Activated B cell treated with CpG ODN at 0.5 μM for 24 hours (primary cell): ENCODE results near the gene CHAF1A. TPM values are rescaled to one million over a fixed set of nuclear protein-coding genes. Genes with fewer than 3 reads are reported as not detected.

Experiments used
- ATAC-seq: fragments of 200-7000 bp; cut with Tn5 transposase; one replicate; pipeline ENCODE4 v1.10.0; 2021; ENCODE audit warnings: low read depth, mild to moderate bottlenecking, moderate library complexity
- CTCF ChIA-PET: fragments of 350-600 bp; sonication (Branson Sonifier 250); formaldehyde crosslinking; loops from one replicate; lab custom pipeline; 2021; ENCODE audit warnings: antibody characterized with exemption; lab: Charles Lee
- POLR2A ChIA-PET: fragments of 350-600 bp; sonication (Branson Sonifier 250); formaldehyde crosslinking; loops from one replicate; lab custom pipeline; 2021; ENCODE audit warnings: antibody characterized with exemption; lab: Charles Lee
- DNase-seq: peaks from one replicate; pipeline ENCODE4 v3.0.0; 2022
- H3K27ac Mint-ChIP-seq: one replicate; pipeline ENCODE4 v1.8.0; 2020; ENCODE audit warnings: mixed read lengths
- H3K27me3 Mint-ChIP-seq: one replicate; pipeline ENCODE4 v1.8.0; 2021; ENCODE audit warnings: mixed read lengths
- H3K36me3 Mint-ChIP-seq: one replicate; pipeline ENCODE4 v1.8.0; 2021; ENCODE audit warnings: low read depth, mixed read lengths
- H3K4me1 Mint-ChIP-seq: one replicate; pipeline ENCODE4 v1.8.0; 2021; ENCODE audit warnings: mixed read lengths
- H3K4me3 Mint-ChIP-seq: one replicate; pipeline ENCODE4 v1.8.0; 2020; ENCODE audit warnings: mild to moderate bottlenecking, mixed read lengths
- H3K9me3 Mint-ChIP-seq: one replicate; pipeline ENCODE4 v1.8.0; 2020; ENCODE audit warnings: mixed read lengths
- intact Hi-C: fragments of 100-400 bp; cut with micrococcal nuclease; formaldehyde crosslinking; loops from one replicate; pipeline ENCODE4 v1.15.1; 2024
- total RNA-seq: library from RNA; stranded (reverse); gene quantifications from 2 replicates; pipeline ENCODE4 v1.2.3, GENCODE V29; 2022
- TF ChIP-seq, protein P1 (sequence below): fragments of 200-600 bp; IDR thresholded peaks from one replicate; pipeline ENCODE4 v1.8.0; 2022; ENCODE audit warnings: antibody characterized with exemption, mild to moderate bottlenecking

CHAF1A gene, protein sequence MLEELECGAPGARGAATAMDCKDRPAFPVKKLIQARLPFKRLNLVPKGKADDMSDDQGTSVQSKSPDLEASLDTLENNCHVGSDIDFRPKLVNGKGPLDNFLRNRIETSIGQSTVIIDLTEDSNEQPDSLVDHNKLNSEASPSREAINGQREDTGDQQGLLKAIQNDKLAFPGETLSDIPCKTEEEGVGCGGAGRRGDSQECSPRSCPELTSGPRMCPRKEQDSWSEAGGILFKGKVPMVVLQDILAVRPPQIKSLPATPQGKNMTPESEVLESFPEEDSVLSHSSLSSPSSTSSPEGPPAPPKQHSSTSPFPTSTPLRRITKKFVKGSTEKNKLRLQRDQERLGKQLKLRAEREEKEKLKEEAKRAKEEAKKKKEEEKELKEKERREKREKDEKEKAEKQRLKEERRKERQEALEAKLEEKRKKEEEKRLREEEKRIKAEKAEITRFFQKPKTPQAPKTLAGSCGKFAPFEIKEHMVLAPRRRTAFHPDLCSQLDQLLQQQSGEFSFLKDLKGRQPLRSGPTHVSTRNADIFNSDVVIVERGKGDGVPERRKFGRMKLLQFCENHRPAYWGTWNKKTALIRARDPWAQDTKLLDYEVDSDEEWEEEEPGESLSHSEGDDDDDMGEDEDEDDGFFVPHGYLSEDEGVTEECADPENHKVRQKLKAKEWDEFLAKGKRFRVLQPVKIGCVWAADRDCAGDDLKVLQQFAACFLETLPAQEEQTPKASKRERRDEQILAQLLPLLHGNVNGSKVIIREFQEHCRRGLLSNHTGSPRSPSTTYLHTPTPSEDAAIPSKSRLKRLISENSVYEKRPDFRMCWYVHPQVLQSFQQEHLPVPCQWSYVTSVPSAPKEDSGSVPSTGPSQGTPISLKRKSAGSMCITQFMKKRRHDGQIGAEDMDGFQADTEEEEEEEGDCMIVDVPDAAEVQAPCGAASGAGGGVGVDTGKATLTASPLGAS
- total RNA-seq = 13.9 and 19.2 TPM in 2 replicates

GRCh38 chr19:4402171-4403004 lies at the start of gene CHAF1A:
TSS of gene CHAF1A (plus strand) at chr19:4402640. CDS start at chr19:4402763, 123 bp downstream.
- H3K4me1 Mint-ChIP-seq = peaks cover 52% of the 10 kb centered on the region

GRCh38 chr19:4352701-4353121 lies 49.7 kb upstream of the CHAF1A start:
- ChIA-PET CTCF (interaction anchor here (0.8 to 2.3 kb wide), 11 partner anchors 9 to 347 kb away, joined by 4 to 22 read pairs (median 6); partner anchors contain the start of genes CHAF1A, MPND, SH3GL1 and STAP2), POLR2A (interaction anchor here (0.7 to 2.0 kb wide), 8 partner anchors 9 to 99 kb away, joined by 3 to 22 read pairs (median 4); partner anchors contain the start of genes MPND and SH3GL1)
- H3K36me3 Mint-ChIP-seq = peaks cover 16% of the 10 kb centered on the region
- TF ChIP-seq, protein P1, sequence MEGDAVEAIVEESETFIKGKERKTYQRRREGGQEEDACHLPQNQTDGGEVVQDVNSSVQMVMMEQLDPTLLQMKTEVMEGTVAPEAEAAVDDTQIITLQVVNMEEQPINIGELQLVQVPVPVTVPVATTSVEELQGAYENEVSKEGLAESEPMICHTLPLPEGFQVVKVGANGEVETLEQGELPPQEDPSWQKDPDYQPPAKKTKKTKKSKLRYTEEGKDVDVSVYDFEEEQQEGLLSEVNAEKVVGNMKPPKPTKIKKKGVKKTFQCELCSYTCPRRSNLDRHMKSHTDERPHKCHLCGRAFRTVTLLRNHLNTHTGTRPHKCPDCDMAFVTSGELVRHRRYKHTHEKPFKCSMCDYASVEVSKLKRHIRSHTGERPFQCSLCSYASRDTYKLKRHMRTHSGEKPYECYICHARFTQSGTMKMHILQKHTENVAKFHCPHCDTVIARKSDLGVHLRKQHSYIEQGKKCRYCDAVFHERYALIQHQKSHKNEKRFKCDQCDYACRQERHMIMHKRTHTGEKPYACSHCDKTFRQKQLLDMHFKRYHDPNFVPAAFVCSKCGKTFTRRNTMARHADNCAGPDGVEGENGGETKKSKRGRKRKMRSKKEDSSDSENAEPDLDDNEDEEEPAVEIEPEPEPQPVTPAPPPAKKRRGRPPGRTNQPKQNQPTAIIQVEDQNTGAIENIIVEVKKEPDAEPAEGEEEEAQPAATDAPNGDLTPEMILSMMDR = peak; percentile 34
- H3K4me1 Mint-ChIP-seq = peaks cover 2% of the 10 kb centered on the region
- ATAC-seq = peak; percentile 92
- no peak overlapping the region for H3K27ac Mint-ChIP-seq
- no peaks in the 10 kb centered on the region for H3K9me3 Mint-ChIP-seq
- intact Hi-C loops = loop anchor here (1.0 kb wide), 3 partner anchors 85 to 173 kb away; no protein-coding TSS in a partner anchor
- DNase-seq = no peak
- H3K4me3 Mint-ChIP-seq = no peak overlapping the region
- no peaks in the 10 kb centered on the region for H3K27me3 Mint-ChIP-seq

More at GRCh38 chr19:4402171-4403004, at the start of gene CHAF1A:
- peak; percentile 96 for DNase-seq
- TF ChIP-seq, protein P1 = no peak
- peaks cover 5% of the 10 kb centered on the region for H3K36me3 Mint-ChIP-seq
- POLR2A ChIA-PET = interaction anchor here (0.6 to 2.9 kb wide), 12 partner anchors 11 to 640 kb away, joined by 3 to 20 read pairs (median 4); partner anchors contain the start of genes HDGFL2, MPND, MRPL54 and YJU2
- intact Hi-C loops = loop anchor here (1.0 to 10.0 kb wide), 10 partner anchors 28 to 895 kb away; partner anchors contain the start of genes APBA3, EEF2, FEM1A and FZR1
- H3K9me3 Mint-ChIP-seq = no peaks in the 10 kb centered on the region
- no peaks in the 10 kb centered on the region for H3K27me3 Mint-ChIP-seq
- peak; percentile 87 for ATAC-seq
- peak within 1 kb of the TSS; percentile 91 for H3K27ac Mint-ChIP-seq
- H3K4me3 Mint-ChIP-seq = peak within 1 kb of the TSS; percentile 87
- CTCF ChIA-PET = interaction anchor here (0.6 to 1.5 kb wide), 7 partner anchors 8 to 142 kb away, joined by 3 to 6 read pairs (median 3); no protein-coding TSS in a partner anchor

DNA sequence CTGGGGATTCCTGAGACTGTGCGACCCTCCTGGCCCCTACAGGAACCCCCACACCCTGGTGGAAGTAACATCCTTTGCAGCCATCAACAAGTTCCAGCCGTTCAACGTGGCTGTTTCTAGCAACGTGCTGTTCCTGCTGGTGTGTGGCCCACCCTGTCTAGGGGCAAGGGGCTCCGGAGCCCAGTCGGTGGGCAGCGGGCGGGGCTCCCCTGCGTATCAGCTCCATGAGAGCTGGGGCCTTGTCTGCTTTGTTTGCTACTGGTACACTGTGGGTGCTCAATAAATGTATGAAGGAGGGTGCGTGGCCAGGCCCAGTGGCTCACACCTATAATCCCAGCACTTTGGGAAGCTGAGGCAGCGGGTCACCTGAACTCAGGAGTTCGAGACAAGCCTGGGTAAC lies 48.2 kb upstream of the CHAF1A start:
- intact Hi-C loops = no loop called here
- ChIA-PET POLR2A (no interaction called here), CTCF (interaction anchor here (1.1 kb wide), 2 partner anchors 39 to 87 kb away, joined by 3 to 4 read pairs; no protein-coding TSS in a partner anchor)
- TF ChIP-seq, protein P1 = no peak
- no peak for DNase-seq
- Mint-ChIP-seq H3K4me3 (no peak overlapping the region), H3K36me3 (peaks cover 16% of the 10 kb centered on the region), H3K4me1 (peaks cover 2% of the 10 kb centered on the region), H3K27me3 (no peaks in the 10 kb centered on the region), H3K9me3 (no peaks in the 10 kb centered on the region), H3K27ac (no peak overlapping the region)
- no peak for ATAC-seq

DNA sequence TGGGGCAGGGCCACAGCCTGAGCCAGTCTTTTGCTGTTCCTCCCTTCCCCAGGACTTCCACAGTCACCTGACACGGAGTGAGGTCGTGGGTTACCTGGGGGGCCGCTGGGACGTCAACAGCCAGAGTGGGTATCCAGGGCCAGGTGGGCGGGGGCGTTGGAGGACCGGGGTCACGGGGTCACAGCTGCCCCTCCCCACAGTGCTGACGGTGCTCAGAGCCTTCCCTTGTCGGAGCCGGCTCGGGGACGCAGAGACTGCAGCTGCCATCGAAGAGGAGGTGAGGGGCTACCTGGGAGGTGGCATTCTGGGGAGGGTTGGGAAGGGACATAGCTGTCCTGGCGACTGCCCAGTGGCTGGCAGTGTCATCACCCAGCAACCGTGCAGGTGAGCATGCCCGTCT lies 47.5 kb upstream of the CHAF1A start:
- POLR2A ChIA-PET = interaction anchor here (0.7 kb wide), 2 partner anchors 25 to 161 kb away, joined by 4 to 6 read pairs; no protein-coding TSS in a partner anchor
- CTCF ChIA-PET = interaction anchor here (1.1 kb wide), 1 partner anchor 88 kb away, joined by 4 read pairs; no protein-coding TSS in a partner anchor
- H3K27ac Mint-ChIP-seq = no peak overlapping the region
- H3K9me3 Mint-ChIP-seq = no peaks in the 10 kb centered on the region
- intact Hi-C loops = no loop called here
- ATAC-seq (no peak), DNase-seq (no peak)
- peaks cover 16% of the 10 kb centered on the region for H3K36me3 Mint-ChIP-seq
- H3K4me1 Mint-ChIP-seq = peaks cover 2% of the 10 kb centered on the region
- TF ChIP-seq, protein P1 = no peak
- H3K27me3 Mint-ChIP-seq = no peaks in the 10 kb centered on the region
- H3K4me3 Mint-ChIP-seq = no peak overlapping the region
